Fibroblast of gingiva (primary cell): ENCODE data around the gene RNF17.
"Not testable (repeated sequence)": the region's sequence is repeated elsewhere in the genome, so short reads cannot be mapped to it uniquely, and the experiment has no call there.

Experiments used
- DNase-seq: peaks from one replicate; pipeline ENCODE4 v3.0.0-alpha.2; 2011; ENCODE audit warnings: low read depth

The RNF17 gene, protein sequence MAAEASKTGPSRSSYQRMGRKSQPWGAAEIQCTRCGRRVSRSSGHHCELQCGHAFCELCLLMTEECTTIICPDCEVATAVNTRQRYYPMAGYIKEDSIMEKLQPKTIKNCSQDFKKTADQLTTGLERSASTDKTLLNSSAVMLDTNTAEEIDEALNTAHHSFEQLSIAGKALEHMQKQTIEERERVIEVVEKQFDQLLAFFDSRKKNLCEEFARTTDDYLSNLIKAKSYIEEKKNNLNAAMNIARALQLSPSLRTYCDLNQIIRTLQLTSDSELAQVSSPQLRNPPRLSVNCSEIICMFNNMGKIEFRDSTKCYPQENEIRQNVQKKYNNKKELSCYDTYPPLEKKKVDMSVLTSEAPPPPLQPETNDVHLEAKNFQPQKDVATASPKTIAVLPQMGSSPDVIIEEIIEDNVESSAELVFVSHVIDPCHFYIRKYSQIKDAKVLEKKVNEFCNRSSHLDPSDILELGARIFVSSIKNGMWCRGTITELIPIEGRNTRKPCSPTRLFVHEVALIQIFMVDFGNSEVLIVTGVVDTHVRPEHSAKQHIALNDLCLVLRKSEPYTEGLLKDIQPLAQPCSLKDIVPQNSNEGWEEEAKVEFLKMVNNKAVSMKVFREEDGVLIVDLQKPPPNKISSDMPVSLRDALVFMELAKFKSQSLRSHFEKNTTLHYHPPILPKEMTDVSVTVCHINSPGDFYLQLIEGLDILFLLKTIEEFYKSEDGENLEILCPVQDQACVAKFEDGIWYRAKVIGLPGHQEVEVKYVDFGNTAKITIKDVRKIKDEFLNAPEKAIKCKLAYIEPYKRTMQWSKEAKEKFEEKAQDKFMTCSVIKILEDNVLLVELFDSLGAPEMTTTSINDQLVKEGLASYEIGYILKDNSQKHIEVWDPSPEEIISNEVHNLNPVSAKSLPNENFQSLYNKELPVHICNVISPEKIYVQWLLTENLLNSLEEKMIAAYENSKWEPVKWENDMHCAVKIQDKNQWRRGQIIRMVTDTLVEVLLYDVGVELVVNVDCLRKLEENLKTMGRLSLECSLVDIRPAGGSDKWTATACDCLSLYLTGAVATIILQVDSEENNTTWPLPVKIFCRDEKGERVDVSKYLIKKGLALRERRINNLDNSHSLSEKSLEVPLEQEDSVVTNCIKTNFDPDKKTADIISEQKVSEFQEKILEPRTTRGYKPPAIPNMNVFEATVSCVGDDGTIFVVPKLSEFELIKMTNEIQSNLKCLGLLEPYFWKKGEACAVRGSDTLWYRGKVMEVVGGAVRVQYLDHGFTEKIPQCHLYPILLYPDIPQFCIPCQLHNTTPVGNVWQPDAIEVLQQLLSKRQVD (N-terminal part only)

DNA sequence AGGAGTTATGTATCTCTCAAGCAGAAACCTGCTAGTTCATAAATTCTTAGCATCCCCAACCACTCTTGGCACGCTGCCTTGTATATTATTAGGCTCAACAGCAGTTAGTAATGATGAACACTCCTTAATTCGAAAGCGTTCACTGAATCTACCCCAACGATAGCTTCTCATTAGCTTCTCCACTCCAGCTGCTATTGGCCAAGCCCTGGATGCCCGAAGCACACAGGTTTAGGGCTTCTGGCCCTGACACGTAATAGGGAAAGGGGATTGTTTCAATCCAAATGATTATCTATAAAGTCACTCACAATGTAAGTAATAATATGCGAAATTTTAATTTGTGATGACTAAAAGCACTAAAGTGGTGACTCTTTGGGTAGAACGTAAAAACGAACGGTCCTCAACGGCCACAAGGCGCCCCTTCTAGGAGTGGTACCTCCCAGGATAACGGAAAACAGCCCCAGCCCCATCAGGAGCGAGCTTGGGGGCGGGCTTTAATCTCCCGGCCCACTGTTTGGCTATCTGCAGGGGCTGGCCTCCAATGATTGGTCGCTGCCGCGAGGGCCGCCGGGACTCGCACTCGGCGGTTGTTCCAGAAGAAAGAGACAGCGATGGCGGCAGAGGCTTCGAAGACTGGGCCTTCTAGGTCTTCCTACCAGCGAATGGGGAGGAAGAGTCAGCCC is at the start of gene RNF17:
TSS of gene RNF17 (plus strand) at position 574 of the 680 bp plus-strand sequence. CDS start at position 609, 35 bp downstream.
- DNase-seq: no peak

DNA sequence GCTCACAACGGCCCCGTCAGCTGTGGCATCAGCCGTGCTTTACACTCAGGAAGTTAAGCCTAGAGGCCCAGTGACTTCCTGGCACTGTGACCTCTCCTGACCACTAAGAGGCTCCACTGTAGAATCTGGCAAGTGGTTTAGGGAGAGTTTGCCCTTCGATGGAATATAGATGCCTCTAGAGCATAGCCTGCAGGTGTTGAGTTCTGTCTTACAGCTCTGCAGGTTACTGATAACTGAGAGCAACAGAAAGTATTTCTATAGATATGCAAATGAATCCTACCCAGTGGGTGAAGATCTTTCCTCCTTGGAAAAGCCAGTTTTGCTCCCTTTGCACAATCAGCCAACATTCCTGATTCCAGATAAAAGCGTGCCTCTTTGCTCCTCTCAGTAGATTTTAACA is 48.0 kb upstream of the RNF17 start:
- DNase-seq: no peak

DNA sequence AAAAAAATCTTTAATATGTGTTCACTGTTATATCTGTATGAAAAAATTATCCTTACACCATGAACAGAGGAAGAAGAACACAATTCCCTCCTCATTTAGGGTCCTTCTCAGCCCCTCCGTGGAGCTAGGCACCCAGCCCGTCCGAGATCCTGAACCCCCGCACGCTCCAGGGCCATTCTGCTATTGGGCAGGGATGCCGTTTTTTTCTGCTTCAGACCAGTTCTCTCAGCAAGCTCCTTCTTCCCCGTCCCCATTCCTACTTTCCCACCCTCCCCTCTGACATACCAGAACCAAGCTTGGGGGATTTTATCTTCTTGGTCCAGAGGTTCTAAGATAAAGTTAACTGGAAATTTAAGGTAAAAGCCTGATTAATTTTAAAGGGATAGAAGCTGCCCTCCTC is 47.5 kb upstream of the RNF17 start:
- DNase-seq: no peak

DNA sequence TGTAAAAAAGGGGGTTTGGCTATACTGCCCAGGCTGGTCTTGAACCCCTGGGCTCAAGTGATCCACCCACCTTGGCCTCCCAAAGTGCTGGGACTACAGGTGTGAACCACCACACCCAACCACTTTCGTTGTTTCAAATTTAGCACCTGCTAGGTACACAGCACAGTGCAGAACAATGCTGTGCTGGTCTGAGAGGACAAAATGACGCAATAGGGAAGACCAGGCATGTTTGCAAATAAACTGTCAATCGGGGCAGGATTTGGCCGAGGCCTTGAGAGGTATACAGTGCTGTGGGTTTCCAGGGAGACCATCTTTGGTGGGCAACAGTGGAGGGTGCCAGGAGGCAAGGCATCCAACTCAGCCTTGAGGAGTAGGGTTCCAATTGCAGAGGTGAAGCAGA is 46.8 kb upstream of the RNF17 start:
- no peak for DNase-seq

DNA sequence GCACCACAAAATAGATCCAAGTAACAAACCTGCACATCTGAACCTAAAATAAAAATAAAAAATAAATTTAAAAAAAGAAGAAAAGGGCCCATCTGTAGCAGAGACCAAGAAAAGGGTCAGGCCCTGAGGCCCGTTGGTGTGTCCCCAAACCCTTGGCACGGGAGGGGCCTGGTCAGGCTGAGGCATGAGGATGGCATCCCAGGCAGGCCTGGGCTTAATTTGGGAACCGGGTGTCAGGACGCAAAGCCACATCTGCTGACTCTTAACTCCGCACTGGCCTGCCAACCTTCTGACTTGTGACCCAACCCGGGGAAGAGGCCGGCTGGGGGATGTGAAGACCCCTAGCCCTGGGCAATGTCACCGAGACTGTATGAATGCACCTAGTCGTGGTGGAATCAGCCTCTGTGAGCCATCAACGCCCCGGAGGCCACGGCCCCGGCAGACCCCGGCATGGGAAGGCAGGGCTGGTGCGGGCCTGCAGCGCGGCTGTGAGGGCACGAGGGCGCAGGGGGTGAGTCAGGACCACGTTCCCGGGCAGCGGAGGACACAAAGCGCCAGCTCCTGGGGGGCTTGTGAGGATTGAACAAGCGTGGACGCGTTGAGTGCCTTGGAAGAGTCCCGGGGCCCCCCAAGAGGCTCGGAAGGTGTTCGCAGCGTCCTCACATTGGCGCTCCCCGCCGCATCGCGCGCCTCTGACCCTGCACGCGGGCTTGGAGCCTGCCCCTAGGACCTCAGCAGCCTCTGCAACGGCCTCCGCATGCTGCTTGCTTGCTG is 45.6 kb upstream of the RNF17 start:
- DNase-seq: no peak

DNA sequence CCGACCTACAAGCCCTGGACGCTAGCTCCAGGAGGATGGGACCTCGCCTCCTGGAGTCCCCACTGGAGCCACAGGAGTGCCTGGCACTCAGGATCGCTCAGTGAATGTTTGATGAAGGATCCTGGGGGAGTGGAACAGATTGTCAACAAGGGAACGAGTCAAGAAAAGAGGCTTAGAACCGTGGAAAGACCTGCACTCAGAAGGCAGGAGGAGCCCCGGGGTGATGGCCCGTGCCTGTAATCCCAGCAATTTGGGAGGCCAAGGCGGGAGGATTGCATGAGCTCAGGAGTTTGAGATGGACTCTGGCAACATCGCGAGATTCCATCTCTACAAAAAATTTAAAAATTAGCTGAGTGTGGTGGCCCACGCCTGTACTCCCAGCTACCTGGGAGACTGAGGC is 44.8 kb upstream of the RNF17 start:
- no peak for DNase-seq

DNA sequence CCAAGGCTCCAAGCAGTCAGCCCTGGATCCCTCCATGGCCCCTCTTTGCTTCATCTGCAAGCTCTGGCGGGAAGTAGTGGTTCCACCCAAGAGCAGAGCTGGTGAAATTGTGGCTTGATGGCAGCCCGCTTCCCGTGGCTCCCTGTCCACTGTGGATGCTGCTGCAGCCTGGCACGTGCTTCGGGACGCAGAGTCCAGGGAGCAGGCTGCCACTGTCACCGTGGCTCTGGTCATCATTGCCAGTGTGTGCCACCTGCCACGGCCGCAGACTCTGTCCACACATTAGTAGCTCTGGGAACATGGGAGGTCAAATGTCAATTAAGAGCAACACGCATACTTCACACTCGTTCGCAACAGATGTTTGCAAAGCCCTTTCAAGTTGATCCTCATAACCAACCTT is 40.8 kb upstream of the RNF17 start:
- no peak for DNase-seq

DNA sequence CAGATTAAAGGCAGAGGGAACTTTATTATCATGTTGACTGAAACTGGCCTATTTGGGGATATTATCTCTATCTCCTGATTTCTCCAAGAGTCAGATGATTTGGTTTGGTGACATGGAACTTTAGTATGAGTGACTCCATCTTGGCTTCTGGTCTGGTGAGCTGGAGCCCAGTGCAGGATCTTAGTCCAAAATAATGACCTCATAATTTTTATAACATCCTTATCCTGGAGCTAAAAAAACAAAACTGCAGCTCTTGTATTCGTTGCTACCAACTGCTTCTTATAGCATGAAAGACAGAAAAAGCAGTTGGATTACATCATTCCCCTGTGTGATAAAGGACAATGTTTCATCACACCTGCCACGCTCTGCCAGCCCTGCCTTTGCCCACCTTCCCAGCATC is 39.3 kb upstream of the RNF17 start:
- DNase-seq: no peak

DNA sequence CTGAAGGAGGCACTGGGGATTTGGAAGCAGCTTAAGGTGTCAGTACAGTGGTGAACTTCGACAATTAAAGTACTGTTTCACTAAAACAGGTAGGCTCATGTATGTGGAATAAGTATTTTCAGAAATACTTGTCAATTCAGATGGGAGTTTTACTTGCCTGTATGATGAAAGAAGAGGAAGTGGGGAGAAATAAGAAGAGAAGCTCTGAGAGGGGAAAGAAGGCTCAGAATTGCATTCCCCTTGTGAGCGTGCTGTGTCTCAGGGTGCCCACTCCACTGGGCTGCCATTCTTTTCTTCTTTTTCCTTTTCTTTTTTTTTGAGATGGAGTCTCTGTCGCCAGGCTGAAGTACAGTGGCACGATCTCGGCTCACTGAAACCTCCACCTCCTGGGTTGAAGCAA is 38.6 kb upstream of the RNF17 start:
- DNase-seq: no peak

DNA sequence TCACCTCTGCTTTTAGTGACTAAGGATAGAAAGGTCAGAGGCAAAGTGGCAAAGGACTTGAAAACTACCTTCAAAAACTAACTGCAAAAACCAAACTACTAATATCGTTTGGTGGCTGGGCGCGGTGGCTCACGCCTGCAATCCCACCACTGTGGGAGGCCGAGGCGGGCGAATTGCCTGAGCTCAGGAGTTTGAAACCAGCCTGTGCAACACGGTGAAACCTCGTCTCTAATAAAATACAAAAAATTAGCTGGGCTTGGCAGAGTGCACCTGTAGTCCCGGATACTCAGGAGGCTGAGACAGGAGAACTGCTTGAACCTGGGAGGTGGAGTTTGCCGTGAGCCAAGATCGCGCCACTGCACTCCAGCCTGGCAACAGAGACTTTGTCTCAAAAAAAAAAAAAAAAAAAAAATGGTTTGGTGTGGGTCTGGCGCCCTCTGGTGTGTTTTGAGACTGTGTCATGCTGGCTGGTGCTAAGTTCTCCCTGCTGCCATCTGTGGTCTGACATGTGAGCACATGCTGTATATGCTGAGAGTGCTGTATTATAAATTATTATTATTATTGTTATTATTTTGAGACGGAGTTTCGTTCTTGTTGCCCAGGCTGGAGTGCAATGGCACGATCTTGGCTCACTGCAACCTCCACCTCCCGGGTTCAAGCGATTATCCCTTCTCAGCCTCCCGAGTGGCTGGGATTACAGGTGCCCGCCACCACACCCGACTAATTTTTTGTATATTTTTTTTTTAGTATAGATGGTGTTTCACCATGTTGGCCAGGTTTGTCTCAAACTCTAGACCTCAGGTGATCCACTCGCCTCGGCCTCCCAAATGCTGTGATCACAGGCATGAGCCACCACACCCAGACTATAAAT is 36.0 kb upstream of the RNF17 start:
- DNase-seq: peak; percentile 84

DNA sequence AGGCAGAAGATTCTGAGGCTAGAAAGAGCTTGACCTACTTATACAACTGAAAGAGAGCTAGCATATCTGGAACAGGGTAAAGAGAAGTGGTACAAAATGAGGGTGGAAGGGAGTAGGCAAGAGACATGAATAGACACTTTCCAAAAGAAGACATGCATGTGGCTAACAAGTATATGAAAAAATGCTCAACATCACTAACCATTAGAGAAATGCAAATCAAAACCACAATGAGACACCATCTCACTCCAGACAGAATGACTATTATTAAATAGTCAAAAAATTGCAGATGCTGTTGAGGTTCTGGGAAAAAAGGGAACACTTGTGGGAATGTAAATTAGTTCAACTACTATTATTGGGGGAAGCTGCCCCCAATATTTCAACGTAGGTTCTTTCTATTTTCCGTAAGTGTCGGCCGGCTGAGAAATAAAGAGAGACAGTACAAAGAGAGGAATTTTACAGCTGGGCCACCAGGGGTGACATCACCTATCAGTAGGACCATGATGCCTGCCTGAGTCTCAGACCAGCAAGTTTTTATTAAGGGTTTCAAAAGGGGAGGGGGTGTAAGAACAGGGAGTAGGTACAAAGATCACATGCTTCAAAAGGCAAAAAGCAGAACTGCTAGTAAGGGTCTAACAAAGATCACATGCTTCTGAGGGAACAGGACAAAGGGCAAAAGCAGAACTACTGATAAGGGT is 32.9 kb upstream of the RNF17 start:
- DNase-seq: not testable (repeated sequence)

DNA sequence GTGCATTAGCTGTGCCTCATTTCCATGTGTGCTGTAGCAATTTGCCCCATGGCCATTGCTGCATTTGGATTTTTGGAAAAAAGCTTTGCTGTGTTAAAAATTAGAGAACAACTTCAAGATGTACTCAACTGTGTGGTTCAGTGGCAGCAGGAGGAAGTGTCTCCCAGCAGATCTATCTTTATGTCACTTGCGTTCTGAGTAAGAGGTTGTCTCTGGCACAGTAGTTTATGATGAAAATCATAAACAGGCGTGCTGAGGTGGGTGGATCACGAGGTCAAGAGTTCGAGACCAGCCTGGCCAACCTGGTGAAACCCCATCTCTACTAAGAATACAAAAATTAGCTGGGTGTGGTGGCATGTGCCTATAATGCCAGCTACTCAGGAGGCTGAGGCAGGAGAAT is 29.0 kb upstream of the RNF17 start:
- no peak for DNase-seq

DNA sequence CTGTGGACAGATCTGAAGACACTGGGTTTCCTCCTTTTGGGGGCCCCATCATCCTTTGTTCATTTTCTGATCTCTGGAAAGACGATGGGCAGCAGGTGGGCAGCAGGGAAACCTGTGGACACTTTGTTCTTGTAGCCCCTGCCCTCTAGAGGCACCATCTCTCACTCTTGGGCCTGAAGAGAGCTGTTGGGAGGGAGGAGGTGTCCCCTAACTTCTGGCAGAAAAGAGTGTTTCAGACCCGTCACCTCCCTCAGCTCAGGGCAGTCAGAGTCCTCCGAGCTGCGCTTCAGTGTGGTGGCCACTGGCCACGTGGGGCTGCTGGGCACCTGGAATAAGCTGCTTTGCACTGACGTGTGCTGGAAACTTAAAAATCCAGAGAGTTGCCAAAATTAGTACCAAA is 26.9 kb upstream of the RNF17 start:
- DNase-seq: no peak

DNA sequence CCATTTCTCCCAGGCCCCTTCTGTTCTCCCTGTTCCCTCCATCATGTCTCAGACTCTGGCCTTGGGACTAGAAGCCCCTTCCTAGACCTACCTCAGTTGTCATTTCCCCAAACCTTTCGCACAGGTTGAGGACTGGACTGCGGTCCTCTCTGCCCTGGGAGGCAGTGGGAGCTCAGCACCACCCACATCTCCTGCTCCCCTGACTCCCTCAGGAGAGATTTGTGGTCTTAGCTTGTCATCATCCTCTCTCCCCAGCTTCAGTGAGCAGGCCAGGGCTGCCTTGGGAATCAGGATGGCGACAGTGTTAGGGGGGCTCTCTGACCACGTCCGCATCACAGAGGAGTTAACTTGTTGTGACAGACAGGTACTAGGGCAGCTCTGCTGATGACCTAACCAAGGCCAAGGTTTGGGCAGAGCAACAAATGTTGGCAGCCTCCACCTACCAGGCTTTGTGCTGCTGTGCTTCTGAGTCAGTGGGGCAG is 25.6 kb upstream of the RNF17 start:
- DNase-seq: no peak

DNA sequence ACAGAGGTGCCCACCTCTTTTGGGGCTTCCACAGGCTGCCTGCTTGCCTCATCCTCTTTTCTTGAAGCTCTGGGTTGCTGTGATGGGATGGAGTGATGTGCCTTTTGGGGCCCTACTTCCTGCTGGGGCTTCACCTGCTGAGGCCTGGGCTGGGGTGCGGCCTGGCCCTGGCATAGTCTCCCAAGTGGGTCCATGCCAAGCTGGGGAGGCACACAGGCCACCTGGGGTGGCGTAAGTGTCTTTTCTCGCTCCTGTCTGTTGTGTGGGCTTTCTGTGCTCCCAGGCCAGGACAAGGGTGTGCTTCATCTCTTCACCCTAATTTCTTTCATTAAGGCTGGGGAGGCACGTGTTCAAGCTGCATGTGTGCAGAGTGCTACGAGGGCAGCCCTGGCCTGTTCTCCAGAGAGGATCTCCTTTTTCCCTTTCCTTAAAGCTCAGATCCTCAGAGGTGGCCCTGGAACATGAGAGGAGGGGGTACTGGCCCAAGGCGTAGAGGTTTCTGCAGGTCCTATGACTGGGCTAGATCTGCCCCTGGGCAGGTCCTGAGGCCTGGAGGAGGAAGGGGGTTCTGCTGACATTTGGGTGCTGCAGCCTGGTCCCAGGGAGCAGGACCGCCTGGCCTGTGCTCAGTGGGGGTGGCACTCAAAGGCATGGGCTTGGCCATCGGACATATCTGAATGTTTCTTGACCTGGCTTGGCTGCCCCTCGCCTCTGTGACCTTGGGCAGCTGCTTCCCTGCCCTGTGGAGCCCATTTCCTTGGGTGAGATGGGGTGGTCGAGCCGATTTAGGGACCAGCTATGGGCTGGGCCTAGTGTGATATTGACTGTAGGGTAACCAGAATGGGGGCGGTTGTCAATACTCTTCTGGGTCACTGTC is 23.7 kb upstream of the RNF17 start:
- no peak for DNase-seq

DNA sequence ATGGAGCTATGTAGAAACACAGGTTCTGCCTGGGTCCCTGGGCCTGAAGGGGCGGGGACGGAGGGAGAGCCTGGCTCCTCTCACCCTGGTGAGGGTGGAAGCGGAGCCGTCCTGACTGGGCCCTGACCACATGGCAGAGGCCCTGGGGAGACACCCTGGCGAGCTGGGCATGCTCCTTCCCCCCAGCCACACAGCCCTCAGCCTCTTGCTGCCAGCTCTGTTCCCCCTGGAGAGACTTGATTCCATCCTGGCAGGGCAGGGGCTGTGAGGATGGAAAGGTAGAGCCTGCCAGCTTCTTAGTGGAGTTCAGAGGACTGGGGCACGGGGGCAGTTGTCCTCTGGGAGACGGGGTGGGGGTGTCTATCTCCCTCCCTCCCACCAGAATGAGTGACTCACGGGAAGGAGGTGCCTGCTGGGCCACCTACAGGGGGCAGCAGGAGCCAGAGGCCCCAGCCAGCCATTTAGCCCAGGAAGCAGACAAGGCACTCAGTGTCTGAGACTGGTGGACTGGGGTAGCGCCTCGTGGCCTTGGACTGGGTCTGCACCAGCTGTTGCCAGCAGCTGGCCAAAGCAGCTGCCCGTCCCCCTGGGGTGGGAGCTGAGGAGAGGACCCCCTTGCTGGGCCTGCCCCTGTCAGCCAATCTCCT is 22.8 kb upstream of the RNF17 start:
- no peak for DNase-seq

DNA sequence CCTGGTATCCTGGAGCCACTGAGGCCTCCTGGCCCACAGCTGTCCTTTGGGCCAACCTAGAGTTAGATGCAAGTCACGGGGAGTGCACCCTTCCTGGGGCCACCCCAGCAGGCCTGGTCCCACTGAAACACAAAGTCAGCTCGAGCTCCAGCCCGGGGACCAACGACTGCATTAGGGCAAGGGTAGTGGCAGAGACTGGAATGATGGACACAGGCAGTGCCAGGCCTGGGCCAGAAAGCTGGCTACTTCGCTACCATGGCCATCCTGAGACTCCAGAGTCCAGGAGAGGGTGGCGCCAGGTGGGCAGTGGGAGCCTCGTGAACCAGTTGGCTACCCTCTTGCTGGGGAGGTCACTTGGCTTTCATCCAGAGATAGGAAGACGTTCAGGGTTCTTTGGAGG is 22.2 kb upstream of the RNF17 start:
- DNase-seq: no peak

DNA sequence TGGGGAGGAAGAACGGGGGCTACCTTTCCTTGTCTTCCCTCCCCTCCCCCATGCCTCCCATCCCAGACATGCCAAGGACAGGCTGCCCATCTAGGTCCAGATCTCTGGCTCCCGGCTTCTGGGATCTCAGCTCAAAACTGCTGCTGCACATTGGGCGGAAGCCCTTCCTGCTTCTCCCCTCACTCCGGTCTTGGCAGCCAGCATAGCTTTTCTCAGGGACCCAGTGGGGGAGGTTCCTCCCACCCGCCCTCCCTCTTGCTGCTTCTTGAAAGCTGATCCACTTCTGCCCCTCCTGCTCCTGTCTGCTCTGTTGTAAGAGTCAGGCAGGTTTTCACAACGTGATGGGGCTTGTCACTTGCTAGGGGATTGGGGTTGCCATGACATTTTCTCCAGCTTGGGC is 21.7 kb upstream of the RNF17 start:
- DNase-seq: no peak
